CD4-positive, alpha-beta T cell treated with Interleukin-4 for 4 hours (primary cell): Measurements from ENCODE around the gene ATG13.
A peak's percentile ranks its signal among the peaks of the same experiment; 100 is the strongest.
"Not testable (repeated sequence)": the region's sequence is repeated elsewhere in the genome, so short reads cannot be mapped to it uniquely, and the experiment has no call there.

Experiments
- DNase-seq: peaks from one replicate; pipeline ENCODE4 v3.0.0-alpha.2; 2020

ATG13 gene

DNA sequence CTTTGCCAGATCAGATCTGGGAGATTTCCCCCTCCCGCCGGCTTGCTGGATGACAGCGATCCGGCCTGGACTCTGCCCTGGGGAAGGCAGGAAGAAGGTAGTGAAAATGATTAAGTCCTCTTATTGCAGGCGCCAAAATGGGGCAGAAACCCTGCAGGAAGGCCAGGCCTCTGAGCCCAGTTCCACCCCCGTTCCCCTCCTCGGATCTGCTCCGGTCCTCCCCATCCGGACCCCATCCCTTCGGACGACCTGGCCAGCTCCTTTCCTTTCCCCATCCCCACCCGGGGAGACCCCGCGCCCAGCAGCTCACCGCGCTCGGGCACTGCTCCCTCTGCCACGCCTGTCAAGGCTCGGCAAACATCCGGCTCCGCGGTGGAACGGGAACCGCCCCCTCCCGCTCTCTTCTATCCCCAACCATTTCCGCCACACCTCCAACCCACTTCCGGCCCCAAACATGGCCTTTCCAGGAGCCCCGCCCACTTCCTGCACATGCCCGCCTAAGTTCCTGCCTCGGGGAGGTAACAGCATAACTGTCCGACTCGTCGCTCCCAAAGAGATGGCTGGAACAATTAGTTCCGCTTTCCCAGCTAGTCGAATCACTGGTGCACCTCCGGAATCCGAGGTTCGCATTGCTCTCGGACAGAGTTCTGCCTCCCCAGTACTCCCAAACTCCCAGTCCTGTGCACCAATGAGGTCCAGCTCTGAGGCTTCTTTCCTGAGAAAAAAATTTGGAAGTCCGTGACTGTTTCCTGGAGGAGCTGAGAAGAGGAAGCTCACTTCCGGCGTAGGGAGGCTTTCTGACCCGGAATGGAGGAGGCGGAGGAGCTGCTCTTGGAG is 83.1 kb downstream of the ATG13 start, which contains the start of the genes ARHGAP1 and ZNF408:
TSS of gene ARHGAP1 (minus strand) at position 379 of the 837 bp plus-strand sequence. CDS start 4,512 bp downstream, outside the sequence.
TSS of gene ZNF408 (plus strand) at position 791 of the 837 bp plus-strand sequence. CDS start at position 808, 17 bp downstream.
- DNase-seq: peak; percentile 99

DNA sequence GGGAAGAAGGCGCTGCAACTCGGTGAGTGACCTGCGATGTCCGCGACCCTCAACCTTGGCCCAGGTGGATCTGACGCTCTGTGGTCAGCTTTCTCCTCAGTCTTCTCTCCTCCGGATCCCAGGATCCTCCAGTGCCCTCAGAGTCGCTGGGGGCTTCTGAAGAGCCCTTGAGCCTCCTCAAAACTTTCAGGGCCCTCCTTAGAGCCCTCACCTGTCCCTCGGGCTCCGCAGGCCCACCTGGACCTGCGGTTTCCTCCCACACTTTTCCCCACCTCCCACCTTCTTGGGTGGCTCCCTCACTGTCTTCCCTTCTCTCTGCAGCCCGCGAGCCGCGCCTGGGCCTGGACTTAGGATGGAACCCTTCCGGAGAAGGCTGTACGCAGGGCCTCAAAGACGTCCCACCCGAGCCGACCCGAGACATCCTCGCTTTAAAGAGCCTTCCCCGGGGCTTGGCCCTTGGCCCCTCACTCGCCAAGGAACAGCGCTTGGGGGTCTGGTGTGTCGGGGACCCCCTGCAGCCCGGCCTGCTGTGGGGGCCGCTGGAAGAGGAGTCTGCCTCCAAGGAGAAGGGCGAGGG is 83.8 kb downstream of the ATG13 start:
- DNase-seq: no peak

DNA sequence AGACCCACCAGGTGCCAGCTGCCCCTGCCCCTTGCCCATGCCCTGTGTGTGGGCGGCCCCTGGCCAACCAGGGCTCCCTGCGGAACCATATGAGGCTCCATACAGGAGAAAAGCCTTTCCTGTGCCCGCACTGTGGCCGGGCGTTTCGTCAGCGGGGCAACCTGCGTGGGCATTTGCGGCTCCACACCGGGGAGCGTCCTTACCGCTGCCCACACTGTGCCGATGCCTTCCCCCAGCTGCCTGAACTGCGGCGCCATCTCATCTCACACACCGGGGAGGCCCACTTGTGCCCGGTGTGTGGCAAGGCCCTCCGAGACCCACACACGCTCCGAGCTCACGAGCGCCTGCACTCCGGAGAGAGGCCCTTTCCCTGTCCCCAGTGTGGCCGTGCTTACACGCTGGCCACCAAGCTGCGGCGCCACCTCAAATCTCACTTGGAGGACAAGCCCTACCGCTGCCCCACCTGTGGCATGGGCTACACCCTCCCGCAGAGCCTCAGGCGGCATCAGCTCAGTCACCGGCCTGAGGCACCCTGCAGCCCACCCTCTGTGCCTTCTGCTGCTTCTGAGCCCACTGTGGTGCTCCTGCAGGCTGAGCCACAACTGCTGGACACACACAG is 87.8 kb downstream of the ATG13 start:
- DNase-seq: no peak

DNA sequence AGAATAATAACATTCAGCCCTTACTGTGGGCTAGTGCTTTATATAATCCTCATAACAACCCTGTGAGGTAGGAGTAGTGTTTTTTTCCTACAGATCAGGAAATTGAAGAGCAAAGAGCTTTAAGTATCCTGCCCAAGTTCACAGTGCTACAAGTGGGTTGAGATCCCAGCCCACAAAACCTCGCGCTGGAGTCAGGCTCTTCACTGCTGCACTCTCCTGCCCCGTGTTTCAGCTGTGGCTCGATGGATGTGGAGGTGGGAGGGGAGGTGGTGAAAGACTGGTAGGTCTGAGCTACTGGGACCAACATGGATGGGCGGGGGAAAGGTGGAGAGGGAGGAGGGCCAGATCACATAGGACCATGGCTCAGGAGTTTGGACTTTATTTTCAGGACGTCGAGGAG is 89.5 kb downstream of the ATG13 start:
- DNase-seq: no peak

DNA sequence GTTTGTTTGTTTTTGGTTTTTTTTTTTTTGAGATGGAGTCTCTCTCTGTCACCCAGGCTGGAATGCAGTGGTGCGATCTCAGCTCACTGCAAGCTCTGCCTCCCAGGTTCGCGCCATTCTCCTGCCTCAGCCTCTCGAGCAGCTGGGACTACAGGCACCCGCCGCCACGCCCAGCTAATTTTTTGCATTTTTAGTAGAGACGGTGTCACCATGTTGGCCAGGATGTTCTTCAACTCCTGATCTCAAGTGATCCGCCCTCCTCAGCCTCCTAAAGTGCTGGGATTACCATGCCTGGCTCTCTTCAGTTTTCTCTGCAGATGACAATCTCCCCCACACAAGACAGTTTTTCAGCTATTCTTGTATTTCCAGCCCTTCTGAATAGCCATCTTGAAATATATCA is 92.0 kb downstream of the ATG13 start:
- not testable (repeated sequence) for DNase-seq

DNA sequence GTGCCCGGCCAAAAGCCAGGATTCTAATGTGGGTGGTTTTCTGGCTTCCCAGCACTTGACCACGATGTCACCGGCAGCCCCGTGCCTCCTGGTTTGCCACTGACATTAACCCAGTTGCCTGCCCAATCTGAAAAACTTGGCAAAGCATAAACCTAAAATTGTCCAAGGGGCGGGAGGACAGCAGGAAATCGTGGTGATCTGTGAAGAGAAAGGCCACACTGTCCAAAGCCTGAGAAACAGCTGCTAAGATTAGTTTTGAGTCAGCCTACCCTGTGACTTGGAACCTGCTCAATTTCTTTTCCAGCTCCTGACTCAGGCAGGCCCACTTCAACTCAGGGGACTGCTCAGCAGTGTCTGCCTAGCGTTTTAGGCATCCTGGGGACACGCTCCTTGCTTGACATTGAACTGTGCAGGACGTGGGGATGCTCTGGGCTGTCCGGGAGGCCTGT is 93.5 kb downstream of the ATG13 start:
- DNase-seq: no peak

DNA sequence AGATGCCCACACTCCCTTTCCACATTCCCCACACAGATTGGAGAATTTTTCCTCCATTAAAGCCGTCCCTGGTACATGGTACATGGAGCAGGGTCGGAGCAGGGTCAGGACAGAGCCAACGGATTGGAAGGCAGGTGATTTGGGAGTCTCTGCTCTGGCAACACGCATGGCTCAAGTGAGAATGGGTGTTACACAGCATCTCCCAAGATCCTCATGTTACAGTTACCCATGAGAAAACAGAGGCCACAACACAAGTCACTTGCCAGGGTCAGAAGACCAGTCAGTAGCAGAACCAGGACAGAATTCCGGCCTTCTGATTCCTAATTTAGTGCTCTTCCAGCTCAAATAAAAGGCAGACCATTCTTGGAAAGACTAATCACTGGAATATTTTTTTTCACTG is 94.0 kb downstream of the ATG13 start:
- DNase-seq: no peak

DNA sequence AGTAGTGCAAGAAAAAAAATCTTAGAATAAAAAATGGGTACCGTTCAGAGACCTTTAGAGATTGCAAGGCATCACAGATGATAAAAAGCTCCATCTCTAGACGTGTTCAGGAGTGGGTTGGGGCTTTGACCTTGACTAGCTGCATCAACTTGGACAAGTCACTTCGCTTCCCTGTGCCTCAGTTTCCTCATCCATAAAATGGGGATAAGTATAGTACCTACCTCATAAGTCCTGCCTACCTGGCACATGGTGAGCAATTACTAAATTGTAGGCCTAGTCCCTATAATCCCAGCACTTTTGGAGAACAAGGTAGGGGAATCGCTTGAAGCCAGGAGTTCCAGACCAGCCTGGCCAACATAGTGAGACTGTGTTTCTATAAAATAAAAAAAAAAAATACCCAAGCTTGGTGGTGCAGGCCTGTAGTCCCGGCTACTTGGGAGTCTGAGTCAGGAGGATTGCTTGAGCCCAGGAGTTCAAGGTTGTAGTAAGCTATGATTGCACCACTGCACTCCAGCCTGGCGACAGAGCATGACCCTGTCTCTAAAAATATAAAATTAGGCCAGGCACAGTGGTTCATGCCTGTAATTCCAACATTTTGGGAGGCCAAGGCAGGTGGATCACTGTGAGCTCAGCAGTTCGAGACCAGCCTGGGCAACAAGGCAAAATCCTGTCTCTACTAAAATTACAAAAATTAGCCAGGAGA is 95.7 kb downstream of the ATG13 start:
- DNase-seq: no peak

DNA sequence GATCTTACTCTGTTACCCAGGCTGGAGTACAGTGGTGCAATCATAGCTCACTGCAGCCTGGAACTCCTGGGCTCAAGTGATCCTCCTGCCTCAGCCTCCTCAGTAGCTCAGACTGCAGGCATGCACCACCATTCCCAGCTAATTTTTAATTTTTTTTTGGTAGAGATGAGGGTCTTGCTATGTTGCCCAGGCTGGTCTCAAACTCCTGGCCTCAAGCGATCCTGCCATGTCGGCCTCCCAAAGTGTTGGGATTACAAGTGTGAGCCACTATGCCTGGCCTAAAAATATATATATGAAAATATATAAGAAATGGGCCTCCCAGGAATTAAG is 100.4 kb downstream of the ATG13 start:
- not testable (repeated sequence) for DNase-seq

DNA sequence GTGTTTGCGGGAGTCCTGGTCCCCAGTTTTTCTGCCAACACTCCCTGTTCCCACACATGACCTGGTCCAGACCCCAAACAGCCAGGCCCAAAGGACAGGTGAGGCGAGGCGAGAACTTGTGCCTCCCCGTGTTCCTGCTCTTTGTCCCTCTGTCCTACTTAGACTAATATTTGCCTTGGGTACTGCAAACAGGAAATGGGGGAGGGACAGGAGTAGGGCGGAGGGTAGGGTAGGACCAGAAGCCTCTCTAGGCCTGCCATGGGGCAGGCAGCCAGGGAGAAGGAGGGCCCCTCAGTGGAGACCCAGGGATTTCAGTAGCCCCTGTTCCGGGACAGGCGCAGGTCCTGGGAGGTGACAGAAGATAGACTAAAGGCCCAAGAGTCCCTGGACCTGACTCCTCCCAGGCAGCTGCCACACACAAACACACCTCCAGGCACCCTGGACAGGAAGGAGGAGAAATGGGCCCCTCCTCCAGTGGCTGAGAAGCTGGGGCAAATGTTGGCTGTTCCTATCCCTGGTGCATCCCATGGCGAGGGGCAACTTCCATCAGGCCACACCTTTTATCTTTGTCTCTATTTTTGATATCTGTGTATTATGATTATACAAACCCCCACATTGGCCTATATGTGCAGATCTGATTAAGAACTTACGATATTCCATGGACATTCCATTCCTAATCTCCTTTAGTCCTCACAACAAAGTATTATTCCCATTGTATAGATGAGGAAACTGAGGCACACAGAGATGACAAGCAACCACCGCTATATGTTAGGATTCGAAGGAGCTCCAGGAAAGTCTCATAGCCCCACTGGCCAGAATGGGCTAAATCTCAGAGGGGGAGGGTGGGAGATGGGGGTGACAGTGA is 101.0 kb downstream of the ATG13 start:
- no peak for DNase-seq

DNA sequence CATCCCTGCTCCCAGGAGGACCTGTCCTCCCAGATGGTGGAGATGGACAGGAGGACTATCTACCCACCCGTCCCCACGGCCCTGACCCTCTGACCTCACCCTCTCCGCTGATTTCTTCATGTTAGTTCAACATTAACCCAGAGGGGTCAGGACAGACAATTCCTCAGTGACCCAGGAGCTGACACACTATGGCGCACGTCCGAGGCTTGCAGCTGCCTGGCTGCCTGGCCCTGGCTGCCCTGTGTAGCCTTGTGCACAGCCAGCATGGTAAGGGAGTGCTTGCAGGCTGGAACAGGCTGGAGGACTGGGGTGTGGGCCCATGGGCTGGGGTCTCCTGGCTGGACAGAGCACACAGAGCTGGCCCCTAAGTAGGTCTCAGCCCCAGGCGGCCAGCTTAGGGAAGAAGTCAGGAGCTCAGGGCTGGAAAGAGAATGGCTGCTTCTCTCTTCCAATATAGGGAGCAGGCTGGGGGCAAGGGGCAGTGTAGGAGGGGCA is 101.7 kb downstream of the ATG13 start, which contains the start of gene F2:
TSS of gene F2 (plus strand) at position 166 of the 495 bp plus-strand sequence. CDS start at position 189, 23 bp downstream.
- DNase-seq: no peak

DNA sequence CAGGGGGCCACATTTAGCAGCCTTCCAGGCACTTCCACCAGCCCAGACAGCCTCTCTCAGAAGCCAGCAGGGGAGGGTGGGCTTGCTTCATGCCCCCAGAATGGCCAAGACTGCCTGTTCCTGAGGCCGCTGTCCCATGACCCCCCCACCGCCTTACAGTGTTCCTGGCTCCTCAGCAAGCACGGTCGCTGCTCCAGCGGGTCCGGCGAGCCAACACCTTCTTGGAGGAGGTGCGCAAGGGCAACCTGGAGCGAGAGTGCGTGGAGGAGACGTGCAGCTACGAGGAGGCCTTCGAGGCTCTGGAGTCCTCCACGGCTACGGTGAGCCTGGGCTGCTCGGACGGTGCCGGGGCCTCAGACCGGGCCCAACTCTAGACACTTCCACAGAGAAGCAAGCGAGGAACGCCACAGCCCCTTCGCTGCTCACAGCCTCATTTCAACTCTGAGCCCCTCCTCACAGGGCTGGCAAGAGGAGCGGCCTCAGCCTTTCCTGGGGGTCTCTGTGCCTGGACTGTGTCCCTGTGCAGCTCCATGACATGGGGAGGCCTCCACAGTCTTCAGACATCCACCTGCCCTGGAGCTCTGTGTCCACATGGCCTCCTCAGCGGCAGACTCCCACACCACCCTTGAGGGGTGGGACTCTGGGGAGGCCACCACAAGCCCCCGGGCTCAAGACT is 102.3 kb downstream of the ATG13 start:
- no peak for DNase-seq

DNA sequence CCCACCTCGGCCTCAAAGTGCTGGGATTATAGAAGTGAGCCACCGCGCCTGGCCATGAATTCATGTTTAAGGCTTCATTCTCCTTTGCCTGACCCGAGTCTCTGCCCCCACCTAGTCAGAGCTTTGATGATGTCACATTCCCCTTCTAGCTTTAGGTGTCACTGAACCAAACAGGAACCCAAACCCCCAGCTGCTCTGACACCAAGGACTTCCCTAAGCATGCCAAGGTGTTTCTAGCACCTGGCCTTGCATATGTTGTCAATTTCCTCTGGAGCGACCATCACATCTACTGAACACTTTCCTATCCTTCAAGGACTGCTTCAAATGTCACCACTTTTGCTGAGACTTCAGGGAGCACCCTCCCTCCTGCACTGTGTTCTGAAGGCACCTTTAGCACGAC is 103.9 kb downstream of the ATG13 start:
- DNase-seq: no peak

DNA sequence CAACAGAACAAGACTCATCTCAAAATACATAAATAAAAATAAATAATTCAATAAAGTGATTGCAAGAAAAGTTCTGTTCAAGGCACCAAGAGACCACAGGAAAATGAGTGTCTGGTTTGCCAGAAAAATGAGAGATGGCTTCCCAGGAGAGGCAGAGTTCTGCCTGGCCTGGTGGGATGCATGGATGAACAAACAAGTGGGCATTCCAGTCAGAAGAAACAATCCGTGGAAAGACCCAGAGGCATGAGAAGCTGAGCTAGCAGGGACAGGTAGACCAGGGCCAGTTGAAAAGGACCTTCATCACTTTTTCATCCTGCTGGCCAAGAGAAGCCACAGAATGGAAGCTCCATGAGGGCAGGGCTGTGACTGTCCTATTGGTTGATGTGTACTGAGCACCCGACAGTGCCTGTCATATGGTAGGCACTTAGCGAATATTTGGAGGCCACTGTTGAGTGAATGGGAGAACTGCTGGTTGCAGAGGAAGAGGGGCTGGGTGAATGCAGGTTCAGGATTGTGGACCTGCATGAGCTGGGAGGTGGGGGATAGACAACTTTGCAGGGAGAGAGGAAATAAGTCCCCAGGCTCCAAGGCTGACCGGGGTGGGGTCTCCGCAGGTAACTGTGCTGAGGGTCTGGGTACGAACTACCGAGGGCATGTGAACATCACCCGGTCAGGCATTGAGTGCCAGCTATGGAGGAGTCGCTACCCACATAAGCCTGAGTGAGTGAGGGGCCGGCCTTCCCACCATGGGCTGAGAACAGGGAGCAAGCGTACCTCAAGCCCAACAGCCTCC is 105.4 kb downstream of the ATG13 start:
- DNase-seq: no peak

DNA sequence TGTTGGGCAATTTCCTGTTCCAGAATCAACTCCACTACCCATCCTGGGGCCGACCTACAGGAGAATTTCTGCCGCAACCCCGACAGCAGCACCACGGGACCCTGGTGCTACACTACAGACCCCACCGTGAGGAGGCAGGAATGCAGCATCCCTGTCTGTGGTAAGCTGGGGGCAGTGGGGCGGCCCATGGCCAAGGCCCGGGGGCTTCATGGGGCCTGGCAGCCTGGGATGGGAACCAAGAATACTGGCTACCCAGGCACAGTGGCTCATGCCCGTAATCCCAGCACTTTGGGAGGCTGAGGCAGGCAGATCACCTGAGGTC is 106.0 kb downstream of the ATG13 start:
- no peak for DNase-seq

DNA sequence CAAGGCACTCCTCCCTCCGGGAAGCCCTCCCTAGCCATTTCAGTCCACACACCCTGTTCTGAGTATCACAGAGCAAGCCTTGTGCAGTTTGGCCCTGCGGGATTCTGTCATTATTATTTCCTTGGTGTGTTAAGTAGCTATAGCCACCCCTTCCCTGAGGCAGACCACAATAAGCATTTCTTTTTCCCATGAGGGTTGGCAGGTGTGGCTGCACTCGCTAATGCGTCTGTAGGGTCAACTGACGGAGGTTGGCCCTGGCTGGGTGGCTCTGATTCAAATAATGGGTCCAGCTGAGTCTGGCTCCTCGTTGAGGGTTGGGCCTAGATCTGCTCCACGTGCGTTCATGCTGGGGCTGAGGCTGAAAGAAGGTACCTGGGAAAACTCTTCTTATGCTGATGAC is 106.7 kb downstream of the ATG13 start:
- DNase-seq: no peak
